ENCODE data around the gene NUDT14.

- TF ChIP-seq CTCF (IDR thresholded peaks at IDR 0.05) (no peak), EP300 (IDR thresholded peaks at IDR 0.05) (no peak)
Measured at GRCh38 chr14:105177082-105177481, 4.0 kb downstream of the NUDT14 start.

Data from tibial nerve (tissue), 4 donors.